Embryonic facial prominence (tissue), 1 donor: ENCODE results near the gene NELFCD.
"Not testable (repeated sequence)": the region's sequence is repeated elsewhere in the genome, so short reads cannot be mapped to it uniquely, and the experiment has no call there.

Source experiments
- DNase-seq: peaks from one replicate; pipeline ENCODE4 v3.0.0-alpha.2; 2016; ENCODE audit errors: extremely low spot score

NELFCD gene

DNA sequence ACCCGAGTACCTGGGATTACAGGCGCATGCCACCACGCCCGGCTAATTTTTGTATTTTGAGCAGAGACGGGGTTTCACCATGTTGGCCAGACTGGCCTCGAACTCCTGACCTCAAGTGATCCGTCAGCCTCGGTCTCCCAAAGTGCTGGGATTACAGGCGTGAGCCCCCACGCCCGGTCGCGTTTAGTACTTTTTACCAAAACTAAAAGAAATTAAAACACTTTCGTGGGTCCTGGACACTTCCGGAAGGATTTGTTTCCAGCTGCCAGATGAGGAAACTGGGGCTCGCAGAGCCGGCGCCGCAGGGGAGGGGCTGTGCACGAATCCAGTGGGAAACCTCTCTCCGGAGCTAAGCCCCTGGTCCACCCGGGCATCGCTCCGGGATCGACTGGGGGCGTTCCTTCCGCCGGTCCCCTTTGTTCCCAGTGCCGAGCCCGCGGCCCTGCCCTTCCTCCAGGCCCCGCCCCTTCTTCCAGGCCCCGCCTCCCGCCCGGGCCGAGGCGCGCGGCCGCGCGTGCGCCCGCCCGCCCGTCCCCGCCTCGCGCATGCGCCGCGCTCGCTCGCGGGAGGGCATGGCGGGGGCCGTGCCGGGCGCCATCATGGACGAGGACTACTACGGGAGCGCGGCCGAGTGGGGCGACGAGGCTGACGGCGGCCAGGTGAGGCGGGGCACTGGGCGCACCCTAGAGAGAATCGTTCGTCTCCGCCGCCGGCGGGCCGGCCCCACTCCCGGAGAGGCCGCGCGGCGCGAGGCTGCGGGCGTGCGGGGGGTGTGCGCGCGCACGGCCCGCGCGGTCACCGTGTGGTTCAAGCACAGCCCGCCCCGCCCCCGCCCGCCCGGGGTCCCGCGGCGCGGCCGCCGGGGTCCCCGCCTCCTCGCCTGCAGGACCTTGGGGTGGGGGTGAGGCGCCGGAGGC, at the start of gene NELFCD:
NELFCD (plus strand) TSS at position 546 of the 917 bp plus-strand sequence; CDS start at position 600, 54 bp downstream.
- DNase-seq, result peak; percentile 68

GRCh38 chr20:58932170-58932569, 48.9 kb upstream of the NELFCD start:
- DNase-seq, result no peak

DNA sequence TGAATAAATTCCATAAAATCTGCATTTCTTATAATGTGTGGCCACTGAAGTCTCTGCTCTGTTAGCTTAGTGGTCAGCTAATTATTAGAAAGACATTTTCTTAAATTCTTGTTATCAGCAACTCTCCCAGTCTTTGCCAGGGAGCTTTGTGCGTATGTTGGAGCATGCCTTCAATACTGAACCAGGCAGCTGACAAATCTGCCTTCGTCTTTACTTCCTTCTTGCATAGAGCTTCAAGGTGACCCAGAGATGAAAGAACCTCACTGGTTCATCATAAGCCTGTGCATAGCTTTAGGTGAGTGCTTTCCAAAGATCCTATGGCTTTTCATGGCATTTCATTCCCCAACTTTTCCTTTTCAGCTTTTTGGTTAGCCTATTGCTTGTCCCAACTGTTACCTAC, 43.0 kb upstream of the NELFCD start:
- no peak for DNase-seq

- DNase-seq, result no peak
These were observed 42.5 kb upstream of the NELFCD start for GRCh38 chr20:58938541-58938940.

DNA sequence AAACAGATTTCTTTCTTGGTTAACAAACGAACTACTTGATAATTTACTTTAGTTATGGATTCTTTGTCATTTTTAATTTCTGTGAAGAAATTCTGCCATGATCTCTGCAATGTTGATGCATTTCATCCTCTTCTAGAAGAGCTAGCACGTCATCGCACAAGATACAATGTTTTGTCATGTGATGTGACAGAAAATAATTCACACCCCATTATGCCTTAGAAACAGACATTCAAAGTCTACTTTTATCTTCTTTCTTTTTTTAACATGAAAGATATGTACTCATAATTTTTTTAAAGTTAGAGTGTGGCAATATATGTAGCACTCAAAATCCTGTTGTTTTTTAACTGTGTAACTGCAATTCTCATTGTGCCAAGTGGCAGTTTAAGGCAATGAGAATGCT, 39.6 kb upstream of the NELFCD start:
- DNase-seq, result no peak

GRCh38 chr20:58942549-58942948, 38.5 kb upstream of the NELFCD start:
- DNase-seq, result no peak

- no peak for DNase-seq
These were observed 36.4 kb upstream of the NELFCD start for GRCh38 chr20:58944610-58945009.

- no peak for DNase-seq
These were observed 35.0 kb upstream of the NELFCD start for GRCh38 chr20:58945965-58946631.

DNA sequence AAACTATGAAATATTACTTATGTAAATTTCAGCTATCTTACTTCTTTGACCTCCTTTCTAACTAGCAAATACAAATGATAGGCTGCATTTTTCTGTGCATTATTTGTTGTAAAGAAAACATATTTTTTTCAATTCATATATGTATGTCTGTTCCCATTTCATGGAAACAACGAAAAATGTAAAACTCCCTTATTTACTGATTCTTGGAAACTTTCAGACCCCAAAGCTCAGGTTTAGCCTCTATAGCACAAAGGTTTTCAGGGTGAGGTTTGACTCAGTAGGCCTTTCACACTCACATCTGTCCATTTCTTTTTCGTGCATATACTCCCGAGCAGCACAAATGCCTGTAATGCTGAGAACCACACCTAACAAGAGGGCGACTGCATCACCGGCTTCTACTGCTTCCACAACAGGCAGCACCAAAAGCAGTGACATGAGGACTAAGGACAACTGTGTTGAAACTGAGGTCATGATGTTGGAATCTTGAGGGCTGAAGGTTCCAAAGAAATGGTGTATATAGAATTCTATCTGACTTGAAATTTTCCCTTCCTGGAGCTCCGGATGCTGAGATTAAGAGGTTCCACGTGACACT, 33.2 kb upstream of the NELFCD start:
- DNase-seq, result not testable (repeated sequence)

DNA sequence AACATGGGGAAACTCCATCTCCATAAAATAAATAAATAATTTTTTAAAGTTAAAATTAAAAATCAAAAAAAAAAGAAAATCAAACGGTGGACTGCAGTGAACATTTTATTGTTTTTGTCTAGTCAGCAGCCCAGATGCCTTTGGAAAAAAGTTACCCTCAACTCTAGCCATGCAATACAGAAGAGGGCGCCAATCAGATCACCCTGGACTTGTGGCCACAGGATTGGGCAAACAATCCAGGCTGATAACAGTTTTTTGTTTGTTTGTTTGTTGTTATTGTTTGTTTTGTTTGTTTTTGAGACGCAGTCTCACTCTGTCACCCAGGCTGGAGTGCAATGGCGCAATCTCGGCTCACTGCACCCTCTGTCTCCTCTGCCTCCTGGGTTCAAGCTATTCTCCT, 30.5 kb upstream of the NELFCD start:
- no peak for DNase-seq

GRCh38 chr20:58953050-58953449, 28.0 kb upstream of the NELFCD start:
- DNase-seq, result no peak

- no peak for DNase-seq
These were observed 25.0 kb upstream of the NELFCD start for GRCh38 chr20:58956078-58956477.

GRCh38 chr20:58959652-58960051, 21.4 kb upstream of the NELFCD start:
- DNase-seq, result no peak

GRCh38 chr20:58963060-58963584, 17.9 kb upstream of the NELFCD start:
- no peak for DNase-seq

GRCh38 chr20:58963922-58964321, 17.1 kb upstream of the NELFCD start:
- not testable (repeated sequence) for DNase-seq

DNA sequence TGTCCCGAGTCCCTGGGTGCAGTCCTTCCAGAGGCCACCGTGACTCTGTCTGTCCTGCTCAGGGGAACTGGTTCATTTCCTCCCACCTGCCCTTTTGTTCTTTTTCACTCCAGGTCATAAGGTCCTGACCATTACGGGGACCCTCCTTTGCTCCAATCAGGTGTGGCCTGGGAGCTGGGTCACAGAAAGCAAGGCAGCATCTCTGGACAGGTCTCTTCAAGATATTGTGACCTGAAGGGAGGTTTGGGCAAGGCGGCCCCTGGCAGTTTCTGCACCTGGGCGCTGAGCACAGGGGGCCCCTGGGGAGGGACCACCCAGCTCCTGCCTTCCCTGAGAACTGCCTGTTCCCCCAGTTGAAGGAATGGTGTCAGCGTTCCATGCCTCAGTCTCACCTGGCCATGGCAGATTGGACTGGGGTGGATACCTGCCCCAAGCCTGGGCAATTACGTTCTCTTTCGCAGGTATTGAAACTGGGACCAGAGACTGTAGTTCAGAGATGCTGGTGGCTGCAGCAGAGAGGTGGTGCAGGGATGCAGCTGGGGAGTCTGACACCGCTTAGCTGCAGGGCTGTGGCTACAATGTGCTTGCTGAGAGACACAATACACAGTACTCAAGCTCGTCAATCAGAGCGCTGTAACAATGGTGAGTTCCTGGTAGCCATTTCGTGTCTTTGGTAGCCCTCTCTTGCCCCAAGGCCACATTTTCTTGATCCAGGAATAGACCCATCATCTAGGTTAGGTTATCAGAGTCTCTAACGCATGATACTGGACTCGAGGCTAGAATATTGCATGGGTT, 15.6 kb upstream of the NELFCD start:
- no peak for DNase-seq

DNA sequence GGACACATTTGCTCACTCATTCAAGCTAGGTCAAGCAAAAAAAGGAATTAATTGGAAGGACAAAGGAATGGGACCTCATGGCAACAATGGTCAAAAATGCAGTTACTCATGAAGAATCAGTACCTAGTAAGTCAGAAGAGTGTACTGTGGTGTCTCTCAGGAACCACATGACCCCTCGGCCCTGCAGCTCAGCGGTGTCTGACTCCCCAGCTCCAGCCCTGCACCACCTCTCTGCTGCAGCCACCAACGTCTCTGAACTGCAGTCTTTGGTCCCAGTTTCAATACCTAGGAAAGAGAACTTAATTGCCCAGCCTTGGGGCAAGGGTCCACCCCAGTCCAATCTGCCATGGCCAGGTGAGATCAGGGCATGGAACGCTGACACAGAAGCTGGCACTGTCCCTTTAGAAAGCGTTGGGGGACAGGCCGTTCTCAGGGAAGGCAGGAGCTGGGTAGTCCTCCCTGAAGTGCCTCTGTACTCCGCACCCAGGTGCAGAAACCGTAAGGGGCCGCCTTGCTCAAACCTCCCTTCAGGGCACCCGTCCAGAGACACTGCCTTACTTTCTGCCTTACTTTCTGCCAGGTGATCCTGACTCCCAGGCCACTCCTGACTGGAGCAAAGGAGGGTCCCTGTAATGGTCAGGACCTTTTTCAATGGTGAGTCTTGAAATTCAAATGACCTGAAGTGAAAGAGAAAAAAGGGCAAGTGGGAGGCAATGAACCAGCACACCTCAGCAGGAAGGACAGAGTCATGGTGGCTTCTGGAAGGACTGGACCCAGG, 13.2 kb upstream of the NELFCD start:
- no peak for DNase-seq

DNA sequence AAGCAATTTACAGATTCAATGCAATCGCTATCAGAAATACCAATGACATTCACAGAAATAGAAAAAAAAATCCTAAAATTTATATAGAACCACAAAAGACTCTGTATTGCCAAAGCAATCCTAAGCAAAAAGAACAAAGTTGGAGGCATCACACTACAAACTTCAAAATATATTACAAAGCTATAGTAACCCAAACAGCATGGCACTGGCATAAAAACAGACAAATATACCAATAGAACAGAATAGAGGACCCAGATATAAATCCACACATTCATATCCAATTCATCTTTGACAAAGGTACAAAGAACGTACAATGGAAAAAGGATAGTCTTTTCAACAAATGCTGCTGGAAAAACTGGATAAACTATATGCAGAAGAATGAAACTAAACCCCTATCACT, 11.6 kb upstream of the NELFCD start:
- DNase-seq, result no peak

GRCh38 chr20:58970146-58970545, 10.9 kb upstream of the NELFCD start:
- DNase-seq, result no peak

DNA sequence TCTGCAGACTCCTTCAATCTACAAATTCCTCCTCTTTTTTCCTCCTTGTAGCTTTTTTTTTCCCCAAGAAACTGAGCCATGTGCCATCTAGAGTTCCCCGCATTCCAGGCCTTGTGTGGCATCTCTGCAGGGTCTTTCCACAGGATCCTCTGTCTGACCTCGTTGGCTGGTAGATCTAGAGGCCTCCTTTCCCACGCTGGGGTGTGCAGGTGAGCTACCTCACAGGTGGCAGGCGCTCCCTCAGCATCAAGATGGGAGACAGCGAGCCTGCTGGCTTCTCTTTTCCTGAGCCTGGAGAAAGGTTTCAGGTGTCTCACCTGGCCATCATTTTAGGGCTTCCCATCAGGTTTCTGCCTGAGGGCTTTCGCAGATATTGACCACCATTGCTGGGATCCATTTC, 9.6 kb upstream of the NELFCD start:
- DNase-seq, result no peak

GRCh38 chr20:58973179-58973578, 7.9 kb upstream of the NELFCD start:
- no peak for DNase-seq
